Stomach (tissue), 4 donors: ENCODE results near the gene KCNJ12.
"Not testable (repeated sequence)": the region's sequence is repeated elsewhere in the genome, so short reads cannot be mapped to it uniquely, and the experiment has no call there.

Experiments used
- CTCF ChIP-seq, 7 experiments: fragments of 450-650 bp in 4 of 7; fragments of 200-600 bp in 3 of 7; sonication (generic) in 3 of 7; IDR thresholded peaks; one replicate each; pipeline ENCODE4 v1.5.1; 2016 to 2019; ENCODE audit warnings: antibody characterized with exemption in 7 of 7, control low read depth in 2 of 7, mild to moderate bottlenecking in 1 of 7
- EP300 ChIP-seq: sonication (generic); formaldehyde crosslinking; IDR thresholded peaks from one replicate; pipeline ENCODE4 v1.6.1; 2017; ENCODE audit warnings: antibody characterized with exemption

- not testable (repeated sequence) for TF ChIP-seq CTCF (IDR thresholded peaks at IDR 0.05); EP300
Observed at GRCh38 chr17:21409971-21410370, 33.8 kb downstream of the KCNJ12 start.
